HG03097 (cell line): Measurements from ENCODE around the gene CCDC170.
"Not testable (repeated sequence)": the region's sequence is repeated elsewhere in the genome, so short reads cannot be mapped to it uniquely, and the experiment has no call there.

Experiments used
- ATAC-seq: cut with Tn5 transposase; IDR thresholded peaks from one replicate; pipeline ENCODE4 v1.9.1; 2021; ENCODE audit not compliant: unreplicated experiment, low FRiP score

The CCDC170 gene

DNA sequence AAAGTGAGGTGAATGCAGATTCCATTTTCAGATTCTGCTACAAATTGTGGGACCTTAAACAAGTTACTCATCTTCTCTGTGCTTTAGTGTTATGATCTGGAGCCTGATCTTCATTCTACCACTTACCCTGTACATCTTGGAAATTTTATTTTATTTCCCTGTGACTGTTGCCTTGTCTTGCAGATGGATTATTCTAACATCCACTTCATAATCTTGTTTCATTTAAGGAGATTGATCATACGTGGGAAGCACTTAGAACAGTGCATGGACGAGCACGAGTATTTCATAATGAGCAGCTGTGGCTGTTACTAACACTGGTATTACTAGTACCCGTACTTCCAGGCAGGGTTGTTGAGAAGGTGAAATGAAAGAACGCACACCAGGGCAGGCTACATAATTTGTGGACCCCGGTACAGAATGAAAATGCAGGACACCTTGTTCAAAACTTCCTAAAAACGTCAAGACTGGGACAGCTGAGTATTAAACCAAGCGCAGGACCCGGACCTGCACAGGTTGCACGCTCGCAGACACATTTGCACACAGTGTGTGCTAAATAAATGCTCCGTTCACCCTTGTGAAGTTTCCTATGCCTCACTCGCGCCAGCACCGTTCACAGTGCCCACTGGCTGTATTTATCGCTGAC, 535 bp upstream of the CCDC170 start:
- no peak for ATAC-seq

DNA sequence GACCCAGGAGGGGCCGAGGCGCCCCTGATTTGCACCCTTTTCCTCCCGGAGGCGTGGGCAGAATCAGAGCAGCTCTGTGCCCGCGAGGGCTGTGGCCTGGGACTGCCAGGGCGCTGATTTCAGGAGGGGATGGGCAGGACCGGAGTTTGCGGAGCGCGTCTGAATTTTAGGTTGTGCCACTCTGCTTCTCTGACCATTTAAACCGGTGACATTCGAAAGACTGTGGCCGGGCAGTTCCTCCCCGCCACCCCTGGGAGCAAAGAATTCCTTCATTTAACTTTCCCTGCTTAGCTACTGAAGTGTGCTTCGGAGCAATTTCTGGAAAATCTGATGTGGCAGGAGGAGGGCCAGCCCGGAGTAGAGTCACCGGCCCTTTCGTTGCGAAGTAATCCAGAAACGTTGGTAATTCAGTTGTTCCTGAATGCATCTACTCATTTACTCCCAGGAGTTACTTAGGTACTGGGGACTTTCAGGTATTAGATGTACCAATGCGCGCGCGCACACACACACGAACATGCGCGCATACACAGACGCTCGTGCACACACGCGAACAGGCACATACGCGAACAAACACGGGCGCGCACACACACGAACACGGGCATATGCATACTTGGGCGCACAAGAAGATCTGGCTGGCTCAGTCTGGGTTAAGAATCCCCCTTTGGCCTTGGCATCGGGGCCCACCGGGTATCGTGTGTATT, 568 bp downstream of the CCDC170 start:
- no peak for ATAC-seq

DNA sequence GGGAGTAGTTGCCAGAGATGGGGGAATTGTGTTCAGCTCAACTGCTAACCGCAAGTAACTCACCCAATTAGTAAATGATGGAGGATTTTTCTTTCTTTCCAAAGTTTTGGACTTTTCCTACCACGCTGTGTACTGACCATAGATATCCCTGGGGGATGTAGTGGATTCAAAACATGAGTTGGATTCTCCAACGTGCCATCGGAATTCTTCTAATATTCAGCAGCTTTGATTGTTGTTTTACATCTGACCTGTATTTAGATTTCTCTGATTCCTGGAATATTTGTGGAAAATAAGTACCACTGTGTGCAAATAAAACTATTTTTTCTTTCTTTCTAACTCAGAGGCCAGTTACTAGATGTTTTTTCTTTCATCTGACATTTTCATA, 1.1 kb downstream of the CCDC170 start:
- no peak for ATAC-seq

DNA sequence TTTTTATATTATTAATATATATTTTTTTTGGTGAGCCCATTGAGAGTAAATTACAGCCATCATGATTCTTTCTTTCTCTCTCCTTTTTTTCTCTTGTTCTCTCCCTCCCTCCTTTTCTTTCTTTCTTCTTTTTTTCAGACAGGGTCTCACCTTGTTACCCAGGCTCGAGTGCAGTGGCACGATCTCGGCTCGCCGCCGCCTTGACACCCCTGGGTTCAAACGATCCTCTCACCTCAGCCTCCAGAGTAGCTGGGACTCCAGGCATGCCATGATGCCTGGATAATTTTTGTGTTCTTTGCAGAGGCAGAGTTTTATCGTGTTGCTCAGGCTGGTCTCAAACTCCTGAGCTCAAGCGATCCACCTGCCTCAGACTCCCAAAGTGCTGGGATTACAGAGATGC, 1.6 kb downstream of the CCDC170 start:
- ATAC-seq: no peak

DNA sequence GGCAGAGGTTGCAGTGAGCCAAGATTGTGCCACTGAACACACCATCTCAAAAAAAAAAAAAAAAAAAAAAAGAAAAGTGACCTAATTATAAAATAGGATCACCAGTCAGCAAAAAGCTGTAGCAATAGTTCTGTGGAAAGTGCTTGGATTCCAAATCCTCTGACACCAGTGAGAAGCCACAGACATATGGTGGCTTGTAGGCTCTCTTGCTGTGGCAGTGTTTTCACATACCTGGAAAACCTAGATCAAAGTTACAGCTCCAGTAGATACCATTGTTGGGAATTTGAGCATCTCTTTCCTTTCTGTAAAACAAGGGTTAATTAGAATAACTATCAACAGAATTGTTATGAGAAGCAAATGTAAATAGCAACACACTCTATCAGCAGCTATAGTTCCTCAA, 4.1 kb downstream of the CCDC170 start:
- ATAC-seq: peak; percentile 26

DNA sequence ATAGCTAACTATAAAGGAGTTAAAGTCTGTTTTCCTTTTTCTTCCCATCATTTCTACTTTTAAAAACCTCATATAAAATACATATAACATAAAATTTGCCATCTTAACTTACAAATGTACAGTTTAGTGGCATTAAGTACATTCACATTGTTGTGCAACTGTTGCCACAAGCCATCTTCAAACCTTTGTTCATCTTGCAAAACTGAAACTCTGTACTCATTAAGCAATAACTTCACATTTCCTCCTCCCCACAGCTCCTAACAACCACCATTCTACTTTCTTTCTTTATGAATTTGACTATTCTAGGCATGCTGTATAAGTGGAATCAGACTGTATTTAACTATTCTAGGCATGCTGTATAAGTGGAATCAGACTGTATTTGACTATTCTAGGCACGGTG, 4.5 kb downstream of the CCDC170 start:
- ATAC-seq: peak; percentile 90

DNA sequence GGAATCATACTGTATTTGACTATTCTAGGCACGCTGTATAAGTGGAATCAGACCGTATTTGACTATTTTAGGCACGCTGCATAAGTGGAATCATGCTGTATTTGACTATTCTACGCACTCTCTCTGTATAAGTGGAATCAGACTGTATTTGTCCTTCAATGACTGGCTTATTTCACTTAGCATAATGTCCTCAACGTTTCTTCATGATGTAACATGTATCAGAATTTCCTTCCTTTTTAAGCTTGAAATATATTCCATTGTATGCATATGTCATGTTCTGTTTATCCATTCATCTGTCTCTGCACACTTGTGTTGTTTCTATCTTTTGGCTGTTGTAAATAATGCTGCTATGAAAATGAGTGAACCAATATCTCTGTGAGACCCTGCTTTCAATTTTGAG, 5.7 kb downstream of the CCDC170 start:
- ATAC-seq: no peak

DNA sequence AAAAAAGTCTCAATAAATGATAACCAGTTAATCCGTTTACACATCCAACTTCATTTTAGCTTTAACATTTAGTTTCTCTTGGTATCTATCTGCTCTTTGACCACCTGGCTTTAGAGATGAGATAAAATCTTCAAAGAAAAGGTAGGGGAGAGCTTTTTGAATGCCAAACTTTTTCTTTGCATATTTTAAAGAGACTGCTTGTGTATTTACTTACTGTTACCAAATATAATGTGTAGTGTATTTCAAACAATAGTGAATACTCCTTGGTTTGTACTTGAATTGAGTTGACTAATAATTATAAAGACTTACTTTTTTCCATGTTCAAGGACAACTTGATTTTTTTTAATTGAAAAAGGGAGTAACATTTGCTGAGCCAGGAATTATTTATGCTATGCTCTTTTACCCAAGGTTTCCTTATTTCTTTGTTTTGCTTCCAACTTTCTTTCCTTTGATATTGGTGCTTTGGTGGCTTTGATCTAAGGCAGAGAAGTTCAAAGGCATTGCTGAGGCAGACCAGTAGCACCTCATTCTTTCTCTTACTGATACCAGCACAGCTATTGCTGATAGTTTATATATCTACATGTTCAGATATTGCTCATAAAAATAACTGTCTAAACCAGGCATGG, 7.8 kb downstream of the CCDC170 start:
- ATAC-seq: no peak

DNA sequence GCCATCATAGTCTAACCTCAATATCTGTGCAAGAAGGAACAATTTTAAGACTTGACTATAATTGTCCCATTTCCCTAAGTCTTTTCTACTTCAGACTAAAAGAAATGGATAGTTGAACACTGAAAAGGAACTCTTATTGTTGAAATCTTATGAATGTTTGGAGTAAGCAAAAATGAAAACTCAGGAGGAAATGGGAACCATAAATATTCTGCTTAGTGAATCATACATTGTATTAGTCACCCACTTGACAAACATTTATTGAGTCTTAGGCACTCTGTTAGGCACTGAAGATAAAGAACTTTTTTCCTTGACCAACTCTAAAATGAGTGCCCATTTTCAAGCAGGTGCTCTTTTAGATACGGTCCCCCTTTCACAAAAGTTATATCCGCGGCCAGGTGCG, 8.7 kb downstream of the CCDC170 start:
- no peak for ATAC-seq

DNA sequence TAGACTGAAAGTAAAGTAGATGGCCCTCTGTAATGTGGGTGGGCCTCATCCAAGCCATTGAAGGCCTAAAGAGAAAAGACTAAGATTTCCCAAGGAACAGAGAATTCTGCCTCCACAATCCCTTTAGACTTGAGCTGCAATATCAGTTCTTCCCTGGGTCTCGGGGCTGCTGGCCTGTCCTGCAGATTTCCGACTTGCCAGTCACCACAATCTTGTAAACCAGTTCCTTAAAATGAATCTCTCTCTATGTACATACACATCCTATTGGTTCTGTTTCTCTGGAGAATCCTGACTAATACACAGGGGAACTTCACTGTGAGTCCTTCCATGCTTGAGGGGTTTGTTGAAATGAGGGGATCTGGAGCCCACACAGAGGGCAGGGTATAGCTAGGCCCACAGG, 12.9 kb downstream of the CCDC170 start:
- ATAC-seq: no peak

DNA sequence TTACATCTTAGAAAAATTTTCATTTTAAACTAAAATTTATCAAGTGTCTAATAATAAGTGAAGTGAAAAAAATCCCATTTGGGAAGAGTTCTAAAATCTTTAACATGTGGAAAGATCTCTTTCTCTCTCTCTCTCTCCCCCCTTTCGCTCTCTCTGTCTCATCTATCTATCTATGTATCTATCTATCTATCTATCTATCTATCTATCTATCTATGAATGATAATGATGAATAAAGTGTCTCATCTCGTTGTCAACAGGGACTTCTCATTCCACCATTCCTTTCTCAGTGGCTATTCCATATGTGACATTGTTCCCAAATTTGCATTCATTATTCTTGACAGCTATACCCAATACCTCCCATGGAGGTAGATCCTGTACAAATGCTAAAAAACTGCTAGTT, 15.2 kb downstream of the CCDC170 start:
- ATAC-seq: no peak

DNA sequence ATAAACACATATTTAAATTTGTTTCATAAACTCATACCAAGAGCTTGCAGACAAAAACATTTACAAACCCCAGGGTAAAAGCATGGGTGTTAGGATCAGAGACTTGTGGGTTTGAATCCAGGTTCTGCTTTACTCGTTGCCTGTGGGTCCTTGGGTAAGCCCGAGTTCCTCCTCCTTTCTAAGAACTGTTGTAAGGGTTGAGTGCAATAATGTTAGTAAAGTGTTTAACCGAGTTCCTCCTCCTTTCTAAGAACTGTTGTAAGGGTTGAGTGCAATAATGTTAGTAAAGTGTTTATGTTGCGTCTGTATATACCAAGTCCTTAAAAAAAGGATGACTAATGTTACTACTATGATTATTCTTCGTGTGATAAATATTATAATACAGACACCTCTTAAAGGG, 18.7 kb downstream of the CCDC170 start:
- no peak for ATAC-seq

DNA sequence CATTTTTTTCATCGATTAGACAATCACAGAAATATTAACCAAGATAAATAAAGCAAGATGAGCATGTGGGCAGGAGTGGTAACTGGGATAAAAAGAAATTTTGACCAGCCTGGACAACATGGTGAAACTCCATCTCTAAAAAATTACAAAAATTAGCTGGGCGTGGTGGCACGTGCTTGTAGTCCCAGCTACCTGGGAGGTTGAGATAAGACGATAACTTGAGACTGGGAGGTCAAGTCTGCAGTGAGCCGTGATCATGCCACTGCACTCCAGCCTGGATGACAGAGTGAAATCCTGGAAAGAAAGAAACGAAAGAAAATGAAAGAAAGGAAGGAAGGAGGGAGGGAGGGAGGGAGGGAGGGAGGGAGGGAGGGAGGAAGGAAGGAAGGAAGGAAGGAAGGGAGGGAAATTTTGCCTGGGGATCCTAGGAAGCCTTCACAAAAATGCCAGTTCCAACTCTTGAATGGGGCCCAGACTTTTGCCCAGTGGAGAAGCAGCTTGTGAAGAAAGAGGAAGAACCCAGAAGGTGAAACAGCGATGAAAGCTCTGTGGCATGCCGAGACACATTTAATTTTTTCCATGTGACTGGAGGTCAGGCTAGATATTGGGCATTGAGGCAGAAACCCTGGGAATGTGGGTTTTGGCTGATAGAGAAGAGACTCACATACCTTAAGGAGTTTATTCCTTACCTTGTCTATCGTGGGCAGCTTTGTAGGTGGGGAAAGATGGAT, 20.3 kb downstream of the CCDC170 start:
- ATAC-seq: no peak

DNA sequence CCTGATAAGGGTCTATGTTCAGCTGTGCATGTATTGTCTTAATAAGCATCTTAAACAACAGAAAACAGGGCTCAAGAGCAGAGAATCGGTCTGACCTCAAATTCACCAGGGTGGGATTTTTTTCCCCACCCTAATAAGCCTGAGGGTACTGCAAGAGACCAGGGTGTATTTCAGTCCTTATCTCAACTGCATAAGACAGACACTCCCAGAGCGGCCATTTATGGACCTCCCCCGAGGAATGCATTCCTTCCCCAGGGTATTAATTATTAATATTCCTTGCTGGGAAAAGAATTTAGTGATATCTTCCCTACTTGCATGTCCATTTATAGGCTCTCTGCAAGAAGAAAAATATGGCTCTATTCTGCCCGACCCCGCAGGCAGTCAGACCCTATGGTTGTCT, 25.2 kb downstream of the CCDC170 start:
- not testable (repeated sequence) for ATAC-seq

DNA sequence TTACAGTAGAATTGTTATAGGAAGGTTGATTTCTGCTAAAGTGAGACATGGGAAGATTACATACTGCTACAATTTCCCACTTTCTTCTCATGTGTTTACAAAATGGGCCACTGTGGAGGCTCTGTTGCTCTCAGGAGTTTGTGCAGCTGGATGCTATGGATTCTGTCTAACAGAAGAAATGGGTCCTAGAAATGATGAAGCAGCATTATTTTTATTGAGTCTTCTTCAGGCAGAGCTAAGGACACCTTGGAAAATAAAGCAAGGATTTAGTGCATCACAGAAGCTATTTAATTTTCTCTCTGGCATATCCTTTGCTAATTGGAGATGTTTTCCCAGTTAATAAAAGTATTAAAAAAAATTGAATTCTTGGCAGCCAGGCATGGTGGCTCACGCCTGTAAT, 29.2 kb downstream of the CCDC170 start:
- no peak for ATAC-seq

DNA sequence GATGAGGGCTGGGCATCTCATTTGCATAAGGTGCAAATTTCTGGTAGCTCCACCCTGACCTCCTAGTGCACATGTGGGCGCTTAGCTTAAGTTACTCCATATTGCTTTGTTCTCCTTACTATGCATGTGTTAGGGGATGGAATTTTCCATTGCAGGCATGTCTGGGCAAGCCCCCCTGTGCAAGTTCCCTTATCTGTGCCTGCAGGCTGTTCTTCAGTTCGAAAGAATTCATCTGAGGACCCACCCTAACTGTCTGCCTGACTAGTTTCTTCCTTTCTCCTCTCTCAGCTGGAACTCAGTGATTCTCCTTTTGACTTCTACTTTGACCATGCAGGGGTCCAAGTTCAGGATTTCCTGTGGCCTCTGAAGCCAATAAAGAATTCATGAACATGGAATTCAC, 30.2 kb downstream of the CCDC170 start:
- no peak for ATAC-seq

DNA sequence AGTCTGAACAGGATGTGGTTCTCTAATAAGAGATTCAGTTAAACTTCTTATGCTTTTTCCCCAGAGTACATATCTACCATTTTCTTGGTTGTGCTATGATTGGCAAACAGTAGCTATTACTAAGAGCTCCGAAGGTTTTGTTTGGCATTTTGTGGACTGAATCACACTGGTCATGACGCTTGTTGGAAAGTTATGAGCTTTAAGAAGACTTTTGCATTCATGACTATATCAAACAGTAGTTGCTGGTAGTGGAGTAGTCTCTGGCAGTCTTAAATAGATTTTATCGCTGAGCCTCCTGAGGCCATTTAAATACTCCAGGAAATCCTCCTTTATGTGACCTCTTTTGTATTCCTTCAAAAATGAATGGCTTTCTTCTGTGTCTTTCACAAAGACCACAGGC, 40.8 kb downstream of the CCDC170 start:
- no peak for ATAC-seq

DNA sequence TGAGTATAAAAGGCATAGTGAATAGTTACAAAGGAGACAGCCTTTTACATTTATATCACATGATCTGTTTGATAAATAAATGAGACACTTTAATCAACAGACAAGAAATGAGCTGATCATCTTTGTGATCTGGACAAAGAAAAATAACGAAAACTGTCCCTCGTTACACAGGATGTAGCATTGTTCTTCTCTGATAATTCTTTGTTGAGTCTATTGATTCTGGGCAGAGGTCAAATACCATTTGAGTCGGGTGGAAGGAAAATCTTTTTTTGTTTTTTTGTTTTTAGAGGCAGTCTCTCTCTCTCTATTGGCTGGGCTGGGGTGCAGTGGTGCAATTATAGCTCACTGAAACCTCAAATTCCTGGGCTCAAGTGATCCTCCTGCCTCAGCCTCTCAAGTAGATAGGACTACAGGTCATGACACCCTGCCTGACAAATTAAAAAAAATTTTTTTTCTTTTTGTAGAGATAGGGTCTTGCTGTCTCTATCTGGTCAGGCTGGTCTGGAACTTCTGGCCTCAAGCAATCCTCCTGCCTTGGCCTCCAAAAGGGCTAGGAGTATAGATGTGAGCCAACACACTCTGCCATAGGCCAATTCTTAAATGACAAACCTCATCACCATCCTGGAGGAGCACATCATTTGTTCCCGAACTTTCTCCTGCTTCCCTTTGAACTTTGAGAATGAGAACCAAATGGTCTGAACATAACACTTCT, 41.8 kb downstream of the CCDC170 start:
- ATAC-seq: no peak

DNA sequence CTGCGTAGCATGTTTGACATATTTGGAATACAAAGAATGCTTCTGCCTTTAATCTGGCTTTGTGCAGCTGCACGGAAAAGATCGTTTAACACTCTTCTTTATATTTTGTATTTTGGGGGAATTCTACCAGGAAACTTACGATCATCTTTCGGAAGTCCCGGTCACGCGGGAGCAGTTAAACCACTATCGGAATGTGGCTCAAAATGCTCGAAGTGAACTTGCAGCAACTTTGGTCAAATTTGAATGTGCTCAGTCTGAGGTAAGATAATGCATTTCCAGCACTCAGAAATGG, 42.3 kb downstream of the CCDC170 start:
- ATAC-seq: no peak

DNA sequence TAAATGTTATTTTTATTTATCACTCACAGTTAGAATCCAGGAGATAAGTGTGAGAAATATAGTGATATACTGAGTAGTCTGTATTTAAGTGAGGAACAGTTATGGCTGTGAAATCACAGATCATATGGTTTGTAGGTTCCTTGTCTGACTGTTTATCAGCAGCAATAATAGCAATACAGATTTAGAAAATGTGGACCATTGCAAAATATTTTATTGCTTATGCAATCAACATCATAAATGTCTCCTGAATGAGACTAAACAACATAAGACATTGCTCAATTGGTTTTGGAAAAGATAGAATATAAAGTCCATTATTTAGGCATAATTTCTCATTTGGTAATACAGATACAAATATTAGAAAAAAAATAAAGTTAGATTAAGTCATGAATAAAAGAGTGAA, 43.7 kb downstream of the CCDC170 start:
- ATAC-seq: no peak
